Activated naive CD4-positive, alpha-beta T cell (primary cell): ENCODE data around the gene PDE1C.
"Not testable (repeated sequence)": the region's sequence is repeated elsewhere in the genome, so short reads cannot be mapped to it uniquely, and the experiment has no call there.

Source experiments
- DNase-seq, 4 experiments: peaks; one replicate each; lab custom pipeline; 2025; lab: John Stamatoyannopoulos, UW

The PDE1C gene

GRCh38 chr7:32070406-32071360, at the start of gene PDE1C:
Gene PDE1C, minus strand, starts transcription at chr7:32070407.
- DNase-seq: no peak

DNA sequence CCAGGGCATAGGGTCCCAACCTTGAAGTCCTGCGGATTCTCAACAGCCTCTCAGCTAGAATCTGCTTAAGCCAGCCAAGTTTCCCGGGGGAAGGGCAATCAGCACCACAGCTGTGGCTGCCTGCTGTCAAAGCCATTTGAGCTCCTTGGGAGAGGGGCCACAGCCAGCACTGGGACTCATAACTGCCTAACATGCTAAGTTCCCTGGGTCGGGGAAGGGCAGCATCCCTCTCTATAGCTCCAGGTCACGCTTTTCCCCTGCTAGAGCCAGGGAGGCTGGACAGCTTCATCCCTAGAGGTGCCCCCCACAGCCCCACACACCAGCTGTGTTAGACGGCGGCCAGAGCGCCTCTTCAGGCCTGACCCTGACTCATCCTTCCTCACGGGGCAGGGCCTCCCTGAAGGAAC, 49.6 kb upstream of the PDE1C start:
- DNase-seq: no peak

GRCh38 chr7:32117837-32118236, 47.6 kb upstream of the PDE1C start:
- DNase-seq: no peak

- DNase-seq: no peak
Measured at GRCh38 chr7:32116436-32116835, 46.2 kb upstream of the PDE1C start.

- no peak for DNase-seq
Measured at GRCh38 chr7:32115831-32116230, 45.6 kb upstream of the PDE1C start.

- no peak for DNase-seq
Measured at GRCh38 chr7:32108651-32109050, 38.4 kb upstream of the PDE1C start.

DNA sequence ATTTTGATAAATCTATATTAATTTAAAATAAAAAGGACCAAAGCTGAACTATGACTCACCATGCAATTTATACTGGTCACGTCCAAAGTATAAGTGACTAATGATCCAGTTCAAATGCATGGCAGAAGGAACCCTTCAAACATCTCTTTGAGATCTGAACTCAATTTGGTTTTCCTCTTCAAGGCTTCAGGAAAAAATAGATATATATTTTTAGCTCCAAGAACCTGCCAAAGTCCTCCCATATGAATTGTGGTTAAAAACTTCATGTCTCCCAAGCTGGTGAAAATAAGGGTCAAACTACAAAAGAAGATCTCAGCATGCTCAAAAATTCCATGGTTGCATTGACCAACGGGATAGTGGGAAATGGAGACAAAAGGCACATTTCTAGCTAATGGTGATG, 34.6 kb upstream of the PDE1C start:
- DNase-seq: no peak

DNA sequence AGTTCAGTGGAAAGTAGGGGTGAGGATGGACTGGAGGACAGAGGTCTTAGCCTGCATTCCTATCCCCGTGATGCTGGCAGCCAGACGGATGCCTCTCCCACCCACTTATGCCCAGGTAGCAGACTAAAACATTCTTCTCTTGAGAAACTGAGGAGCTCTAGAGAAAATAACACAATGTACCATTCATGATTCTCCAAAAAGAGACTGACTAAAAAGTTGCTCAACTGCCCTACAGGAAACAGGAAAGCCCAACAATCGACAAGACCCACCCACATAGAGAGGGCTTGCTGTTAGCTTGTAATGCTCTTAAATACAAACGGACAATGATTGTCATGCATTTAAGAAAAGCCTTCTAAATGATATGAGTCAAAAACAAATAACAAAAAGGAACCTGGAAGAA, 33.2 kb upstream of the PDE1C start:
- no peak for DNase-seq

- no peak for DNase-seq
Measured at GRCh38 chr7:32102432-32102873, 32.2 kb upstream of the PDE1C start.

DNA sequence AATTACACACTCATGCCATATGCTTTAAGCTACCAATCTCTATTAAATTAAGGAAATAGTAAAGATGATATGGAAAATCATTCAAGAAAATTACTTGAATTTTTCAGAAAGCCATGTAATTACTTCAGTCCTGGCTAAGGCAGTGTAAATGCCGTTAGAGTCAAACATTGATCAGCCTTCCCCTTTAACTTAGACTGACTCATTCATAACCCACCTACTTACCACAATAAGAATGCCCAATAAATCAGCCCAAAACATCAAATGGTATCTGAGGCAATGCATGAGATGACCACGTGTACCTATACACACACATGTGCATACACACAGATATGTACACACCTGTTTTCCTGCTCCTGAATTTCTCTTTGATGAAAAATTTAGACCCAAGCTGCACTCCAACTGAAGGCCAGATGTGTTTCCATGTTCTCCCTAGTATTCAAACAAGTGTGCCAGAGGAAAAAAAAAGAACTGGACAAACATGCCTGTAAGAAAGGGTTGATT, 30.2 kb upstream of the PDE1C start:
- no peak for DNase-seq

- DNase-seq: no peak
Measured at GRCh38 chr7:32094516-32094915, 24.3 kb upstream of the PDE1C start.

DNA sequence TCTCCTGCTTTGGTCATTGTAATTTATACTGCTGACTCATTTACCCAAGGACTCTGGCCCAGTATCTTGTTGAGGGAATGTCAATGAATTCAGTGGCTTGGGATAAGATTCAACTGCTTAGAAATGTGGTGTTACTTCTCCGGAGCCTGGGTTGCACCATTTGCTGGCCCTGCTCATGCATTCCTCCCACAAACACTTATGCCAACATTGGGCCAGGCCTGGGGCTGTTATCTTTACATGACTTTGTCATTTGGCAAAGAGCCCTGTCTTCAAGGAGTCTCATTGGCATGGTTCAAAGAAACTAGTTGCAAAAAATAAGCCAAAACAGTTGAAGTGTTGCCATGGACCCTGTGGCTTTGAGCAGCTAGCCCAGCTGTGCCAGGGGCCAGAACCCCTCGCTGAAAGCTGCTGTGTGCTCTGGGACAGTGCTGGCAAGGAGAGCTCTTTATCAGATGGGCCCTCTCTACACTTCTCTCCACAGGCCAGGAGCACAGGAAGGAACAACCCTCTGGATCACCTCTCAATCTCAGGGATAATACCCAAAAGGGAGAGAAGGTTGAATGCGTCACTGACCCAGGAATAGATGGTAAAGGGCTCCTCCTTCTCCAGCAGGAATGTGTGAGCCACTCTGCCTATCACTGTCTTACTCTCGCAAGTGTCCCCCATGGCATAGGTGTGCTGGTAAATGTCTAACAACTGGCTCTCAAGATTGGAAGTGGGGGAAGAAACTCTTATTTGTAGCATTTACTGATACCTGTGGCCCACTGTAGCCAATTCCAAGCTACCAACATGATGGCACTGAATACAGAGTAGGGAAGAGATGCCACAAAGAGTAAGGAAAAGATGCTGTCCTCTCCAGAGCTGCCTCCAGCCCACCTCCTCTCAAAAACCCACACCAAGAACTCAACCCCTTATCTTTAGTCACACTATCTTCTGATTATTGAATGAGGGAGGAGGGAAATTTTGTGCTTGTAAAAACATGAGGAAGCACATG, 23.5 kb upstream of the PDE1C start:
- no peak for DNase-seq

GRCh38 chr7:32092346-32092745, 22.1 kb upstream of the PDE1C start:
- DNase-seq: no peak

DNA sequence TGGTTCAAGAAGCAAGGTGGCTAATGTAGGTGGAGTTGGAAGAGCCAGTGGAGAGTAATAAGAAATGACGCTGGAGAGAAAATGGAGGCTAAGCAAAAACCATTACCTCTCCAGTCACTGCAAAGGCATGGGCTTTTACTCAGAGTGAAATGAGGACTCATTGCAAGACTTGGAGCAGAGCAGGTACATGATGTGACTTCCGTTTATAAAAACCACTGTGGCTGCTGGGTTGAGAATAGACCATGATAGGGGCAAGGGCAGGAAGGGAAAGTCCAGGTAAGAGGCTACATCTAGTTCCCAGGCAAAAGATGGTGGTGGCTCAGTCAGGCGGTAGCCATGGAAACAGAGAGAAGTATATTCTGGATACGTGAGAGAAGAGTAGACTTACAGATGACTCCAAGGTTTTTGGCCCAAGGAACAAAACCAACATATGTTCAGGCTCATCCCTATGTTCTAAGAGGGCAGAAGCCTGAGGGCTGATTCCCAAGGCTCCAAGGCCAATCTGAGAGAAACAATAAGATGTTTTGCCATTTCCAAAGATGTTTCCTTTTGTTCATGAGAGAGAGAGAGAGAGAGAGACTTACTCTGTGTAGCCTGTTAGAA, 21.5 kb upstream of the PDE1C start:
- no peak for DNase-seq

- DNase-seq: no peak
Measured at GRCh38 chr7:32089678-32090077, 19.5 kb upstream of the PDE1C start.

- no peak for DNase-seq
Measured at GRCh38 chr7:32089256-32089655, 19.0 kb upstream of the PDE1C start.

DNA sequence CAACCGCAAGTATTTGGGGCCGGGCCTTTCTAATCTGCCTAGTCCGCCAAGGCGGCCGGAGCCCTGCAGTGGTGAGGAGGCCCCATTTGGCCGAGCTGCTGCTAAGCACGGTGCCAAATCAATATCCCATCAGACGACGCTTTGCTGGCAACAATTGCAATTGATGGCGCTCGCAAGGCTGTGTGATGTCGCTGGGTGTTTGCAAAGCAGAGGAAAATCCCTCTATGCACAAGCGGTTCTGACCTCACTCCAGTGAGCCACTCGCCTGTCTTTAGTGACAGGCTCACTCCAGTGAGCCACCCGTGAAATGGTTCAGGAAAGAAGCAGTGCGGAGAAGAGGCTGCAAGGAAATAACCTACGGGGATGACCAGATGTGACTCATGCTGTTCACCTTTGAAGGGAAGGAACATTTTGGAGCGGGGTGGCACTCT, 18.3 kb upstream of the PDE1C start:
- DNase-seq: no peak

DNA sequence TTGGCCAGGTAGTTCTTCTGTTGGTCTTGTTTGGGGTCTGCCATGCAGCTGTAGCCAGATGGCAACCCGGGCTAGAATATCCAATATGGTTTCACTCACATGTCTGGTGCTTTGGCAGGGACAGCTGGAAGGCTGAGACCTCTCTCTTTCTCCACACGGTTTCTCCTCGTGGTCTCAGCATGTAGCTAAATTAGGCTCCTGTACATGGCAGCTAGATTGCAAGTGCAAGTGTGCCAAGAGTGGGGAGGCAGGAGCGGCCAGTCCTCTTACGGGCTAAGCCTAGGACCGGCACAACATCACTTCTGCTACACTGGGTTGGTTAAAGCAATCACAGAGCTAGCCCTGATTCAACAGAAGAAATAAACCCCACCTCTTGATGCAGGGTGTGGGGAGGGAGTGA, 9.3 kb upstream of the PDE1C start:
- no peak for DNase-seq

DNA sequence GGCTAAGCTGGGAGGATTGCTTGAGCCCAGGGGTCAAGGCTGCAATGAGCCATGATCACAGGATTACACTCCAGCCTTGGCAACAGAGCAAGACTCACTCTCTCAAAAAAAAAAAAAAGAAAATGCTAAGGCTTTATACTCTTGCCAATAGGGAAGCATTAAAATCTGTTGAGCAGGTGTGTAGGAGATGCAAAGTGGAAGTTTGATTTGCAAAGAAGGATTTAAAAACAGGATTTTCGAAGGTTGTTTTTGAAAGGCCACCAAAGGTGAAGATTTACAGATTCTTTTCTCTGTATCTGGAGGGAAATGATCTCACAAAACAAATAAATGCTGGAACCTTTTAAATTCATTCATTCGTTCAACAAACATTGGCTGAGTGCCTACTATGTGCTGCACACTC, 8.6 kb upstream of the PDE1C start:
- DNase-seq: no peak

GRCh38 chr7:32077806-32078205, 7.6 kb upstream of the PDE1C start:
- DNase-seq: no peak

GRCh38 chr7:32076802-32077201, 6.6 kb upstream of the PDE1C start:
- not testable (repeated sequence) for DNase-seq

DNA sequence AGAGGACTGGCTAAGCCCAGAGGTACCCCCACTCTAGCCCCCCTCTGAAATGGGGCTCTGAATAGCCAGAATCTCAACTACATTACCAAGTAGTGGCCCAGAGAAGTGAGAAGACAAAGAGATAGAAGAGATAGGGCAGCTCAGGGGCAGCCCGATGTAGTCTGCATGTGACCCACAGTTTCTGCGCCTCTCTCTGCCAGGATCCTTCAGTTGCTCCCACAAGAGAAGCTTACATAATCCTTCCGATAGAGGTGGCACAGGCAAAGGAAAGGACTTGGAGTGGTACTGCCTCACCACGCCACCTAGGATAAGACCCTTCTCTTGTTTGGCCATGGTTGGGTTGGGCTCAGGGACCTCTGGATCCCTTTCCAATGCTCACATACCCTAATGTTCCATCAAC, 5.4 kb upstream of the PDE1C start:
- DNase-seq: no peak
